HG03432 (cell line): Measurements from ENCODE around the gene THOP1.
A peak's percentile ranks its signal among the peaks of the same experiment; 100 is the strongest.
"Not testable (repeated sequence)": the region's sequence is repeated elsewhere in the genome, so short reads cannot be mapped to it uniquely, and the experiment has no call there.

Experiments
- ATAC-seq: cut with Tn5 transposase; IDR thresholded peaks from one replicate; pipeline ENCODE4 v1.9.1; 2021; ENCODE audit warnings: mild to moderate bottlenecking, moderate library complexity; ENCODE audit not compliant: unreplicated experiment

The THOP1 gene

DNA sequence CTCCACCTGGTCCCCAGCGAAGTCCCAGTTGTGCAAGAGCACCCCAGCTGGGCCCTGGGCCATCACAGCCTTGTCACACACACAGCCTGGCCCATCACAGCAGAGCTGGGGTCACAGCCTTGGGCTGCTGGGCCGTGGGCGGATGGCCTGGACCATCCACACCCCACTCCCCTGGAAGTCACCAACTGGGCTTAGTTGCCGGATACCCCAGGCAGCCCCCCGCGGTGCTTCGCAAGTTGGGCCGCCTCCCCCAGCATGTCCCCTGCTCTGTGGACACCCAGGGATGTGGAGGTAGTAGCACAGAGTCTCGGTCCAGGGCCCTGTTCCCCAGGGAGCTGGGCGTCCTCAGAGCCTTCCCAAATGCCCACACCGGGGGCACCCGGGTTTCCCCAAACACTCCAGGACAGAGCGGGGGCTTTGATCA is 29.9 kb downstream of the THOP1 start:
- ATAC-seq, result no peak

- no peak for ATAC-seq
Observed at GRCh38 chr19:2815923-2816322, 30.6 kb downstream of the THOP1 start.

DNA sequence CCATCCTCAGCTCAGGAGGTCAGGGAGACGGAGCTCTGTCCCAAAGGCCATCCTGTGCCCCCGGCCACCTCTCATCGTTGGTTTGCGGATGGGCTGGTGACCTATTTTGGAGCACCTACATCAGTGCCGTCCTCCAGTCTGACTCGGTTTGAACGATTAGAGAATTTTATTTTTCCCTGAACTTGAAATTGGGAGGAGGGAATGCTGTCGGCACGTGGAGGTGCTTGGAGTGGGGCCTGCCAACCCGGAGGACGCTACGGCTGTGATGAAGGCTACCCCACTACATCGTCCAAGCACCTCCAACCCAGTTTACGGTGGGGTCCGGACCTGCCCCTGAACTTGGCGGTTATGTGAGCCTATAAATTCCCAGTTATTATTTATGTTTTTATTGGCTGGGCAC is 31.3 kb downstream of the THOP1 start:
- no peak for ATAC-seq

DNA sequence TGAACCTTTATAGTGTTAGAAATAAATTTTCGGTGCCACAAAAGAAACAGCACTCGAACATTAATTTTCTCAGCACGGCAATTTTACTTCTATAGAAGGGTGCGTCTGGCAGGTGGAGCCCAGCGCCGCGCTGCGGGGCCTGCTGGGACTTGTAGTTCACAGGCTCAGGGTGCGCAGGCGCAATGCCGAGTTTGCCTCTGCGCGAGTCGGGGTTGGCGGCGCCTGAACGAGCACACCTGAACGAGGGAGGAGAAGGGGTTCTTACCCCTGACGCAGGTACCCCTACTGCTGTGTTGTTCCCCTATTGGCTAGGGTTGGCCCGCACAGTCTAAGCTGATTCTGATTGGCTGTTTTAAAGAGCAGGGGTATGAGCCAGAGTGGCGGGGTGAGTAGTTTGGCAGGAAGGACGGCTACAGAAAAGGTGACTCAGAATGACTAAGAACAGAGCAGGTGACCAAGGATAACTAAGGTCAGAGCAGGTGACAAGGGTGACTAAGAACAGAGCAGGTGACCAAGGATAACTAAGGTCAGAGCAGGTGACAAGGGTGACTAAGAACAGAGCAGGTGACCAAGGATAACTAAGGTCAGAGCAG is 32.0 kb downstream of the THOP1 start:
- ATAC-seq, result not testable (repeated sequence)

DNA sequence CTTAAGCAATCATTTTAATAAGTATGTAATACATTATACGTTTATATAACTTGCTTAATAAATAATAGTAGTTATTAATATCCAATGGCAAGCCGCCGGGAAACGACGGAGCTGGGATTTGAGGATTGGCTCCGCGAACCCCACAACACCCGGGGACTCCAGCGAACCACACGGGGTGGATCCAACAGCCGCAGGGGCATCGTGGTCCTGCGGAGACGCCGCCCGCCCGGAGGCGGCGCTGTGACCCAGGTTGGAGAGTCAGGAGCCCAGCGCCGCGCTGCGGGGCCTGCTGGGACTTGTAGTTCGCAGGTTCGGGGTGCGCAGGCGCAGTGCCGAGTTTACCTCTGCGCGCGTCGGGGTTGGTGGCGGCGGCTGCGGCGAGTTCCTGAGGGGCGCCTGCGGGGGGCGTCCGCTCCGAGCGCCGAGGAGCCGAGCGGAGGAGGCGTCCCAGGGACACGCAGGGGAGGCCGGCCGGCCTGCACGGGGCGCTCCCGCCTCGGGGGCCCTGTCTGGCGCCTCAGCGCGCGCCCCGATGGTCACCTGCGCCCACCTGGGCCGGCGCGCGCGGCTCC is 34.3 kb downstream of the THOP1 start, which contains the start of gene ZNF554:
Gene ZNF554 (plus strand): TSS at position 329 of the 572 bp plus-strand sequence. CDS start 204 bp downstream, at position 533.
- peak; percentile 88 for ATAC-seq

DNA sequence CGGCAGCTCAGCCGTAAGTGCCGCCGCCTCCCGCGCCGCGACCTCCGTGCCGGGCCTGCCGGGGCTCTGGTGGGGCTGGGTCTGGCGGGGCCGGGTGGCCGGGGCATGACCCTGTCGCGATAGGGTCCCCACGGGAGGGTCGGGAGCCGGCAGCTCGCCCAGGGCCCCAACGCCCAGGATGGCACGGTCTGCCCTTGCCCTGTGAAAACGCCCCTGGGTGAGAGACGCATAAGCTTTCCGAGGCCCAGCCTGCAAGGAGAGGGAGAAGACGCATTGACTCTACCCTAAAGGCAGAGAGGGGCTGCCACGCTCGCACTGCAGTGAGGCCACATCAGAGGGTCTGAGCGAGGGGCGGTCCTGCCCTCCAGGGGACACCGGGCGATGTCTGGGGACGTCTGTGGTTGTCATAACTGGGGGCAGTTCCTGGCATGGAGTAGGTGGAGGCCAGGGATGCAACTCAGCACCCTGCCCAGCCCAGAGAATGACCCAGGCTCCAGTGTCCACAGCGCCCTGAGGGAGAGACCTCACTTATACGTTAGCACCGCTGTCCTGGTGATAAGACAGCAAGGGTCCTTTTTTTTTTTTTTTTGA is 34.9 kb downstream of the THOP1 start:
- ATAC-seq, result peak; percentile 27

- no peak for ATAC-seq
Observed at GRCh38 chr19:2822846-2823245, 37.5 kb downstream of the THOP1 start.

GRCh38 chr19:2823646-2824045 is 38.3 kb downstream of the THOP1 start:
- ATAC-seq, result no peak

DNA sequence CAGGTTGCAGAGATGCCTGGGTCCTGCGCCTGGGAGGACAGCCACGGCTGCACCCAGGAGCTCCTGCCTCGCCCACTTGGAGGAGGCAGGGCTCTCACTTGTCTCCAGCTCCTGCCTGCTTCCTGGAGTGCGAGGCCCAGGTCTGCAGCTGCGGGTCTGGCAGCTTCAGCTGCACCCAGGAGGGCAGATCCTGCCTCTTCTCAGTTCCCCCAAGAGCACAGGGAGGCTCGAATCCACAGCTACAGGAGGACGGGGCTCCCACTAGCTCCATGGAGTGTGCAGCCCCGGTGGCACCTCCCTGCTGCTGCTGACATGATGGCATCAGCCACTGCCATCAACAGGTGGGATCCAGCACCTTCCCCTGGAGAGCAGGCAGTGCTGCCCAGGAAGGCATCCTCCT is 38.8 kb downstream of the THOP1 start:
- no peak for ATAC-seq

GRCh38 chr19:2827022-2827421 is 41.7 kb downstream of the THOP1 start:
- no peak for ATAC-seq

DNA sequence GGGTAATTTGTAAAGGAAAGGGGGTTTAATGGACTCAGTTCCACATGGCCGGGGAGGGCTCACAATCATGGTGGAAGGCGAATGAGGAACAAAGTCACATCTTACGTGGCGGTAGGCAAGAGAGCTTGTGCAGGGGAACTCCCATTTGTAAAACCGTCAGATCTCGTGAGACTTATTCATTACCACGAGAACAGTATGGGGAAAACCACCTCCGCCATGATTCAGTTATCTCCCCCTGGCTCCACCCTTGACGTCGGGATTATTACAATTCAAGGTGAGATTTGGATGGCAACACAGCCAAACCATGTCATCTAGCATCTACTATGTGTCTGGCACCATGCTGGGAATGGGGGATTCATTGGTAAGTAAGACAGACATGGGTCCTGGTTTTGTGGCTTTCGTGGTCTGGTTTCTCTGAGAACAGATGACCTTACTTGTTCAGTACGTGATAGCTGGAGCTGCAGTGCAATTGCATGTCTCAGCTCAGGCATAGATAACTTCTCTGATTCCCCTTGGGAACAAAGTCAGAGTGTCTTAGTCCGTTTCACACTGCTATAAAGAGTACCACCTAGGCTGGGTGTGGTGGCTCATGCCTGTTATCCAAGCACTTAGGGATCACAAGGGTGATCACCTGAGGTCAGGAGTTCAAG is 42.7 kb downstream of the THOP1 start:
- ATAC-seq, result no peak

- ATAC-seq, result no peak
Observed at GRCh38 chr19:2834294-2834871, 49.1 kb downstream of the THOP1 start.

GRCh38 chr19:2837430-2837829 is 52.1 kb downstream of the THOP1 start:
- ATAC-seq, result no peak

- peak; percentile 93 for ATAC-seq
Observed at GRCh38 chr19:2840794-2841791, 55.8 kb downstream of the THOP1 start, which contains the start of gene ZNF555. Gene ZNF555, plus strand, starts transcription at chr19:2841475. Its CDS starts 98 bp downstream, at chr19:2841573.

DNA sequence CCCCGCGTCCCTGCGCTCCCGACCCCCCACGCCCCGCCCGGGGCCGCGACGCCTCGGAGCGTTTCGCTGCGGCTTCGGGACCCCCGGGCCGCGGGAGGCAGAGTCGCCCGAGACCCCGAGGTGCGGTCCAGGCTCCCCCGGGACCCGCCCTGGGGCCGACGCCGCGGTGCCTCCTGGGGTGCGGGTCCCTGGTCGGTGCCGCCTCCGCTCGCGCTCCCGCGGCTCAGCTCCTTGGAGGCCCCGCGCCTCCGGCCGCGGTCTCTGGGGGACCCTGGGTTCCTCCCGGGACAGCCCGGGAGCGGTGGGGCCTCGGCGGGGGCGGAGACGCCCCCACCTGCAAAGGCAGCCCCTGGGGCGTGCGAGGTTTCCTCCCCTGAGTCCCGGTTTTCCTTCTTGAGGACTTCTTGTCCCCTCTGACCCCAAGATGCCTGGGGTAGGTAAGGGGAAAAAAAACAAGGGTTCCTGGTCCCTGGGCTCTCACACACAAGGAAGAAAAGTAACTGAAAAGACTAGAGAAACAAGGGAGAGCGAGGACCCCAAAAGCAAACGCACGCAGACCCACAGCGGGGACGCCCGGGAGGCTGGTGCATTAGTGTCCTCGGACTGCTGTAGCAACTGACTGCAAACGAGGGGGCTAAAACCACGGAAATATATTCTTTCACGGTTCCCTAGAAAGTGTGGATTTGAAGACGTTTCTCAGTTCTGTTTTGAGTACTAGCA is 56.7 kb downstream of the THOP1 start:
- ATAC-seq, result no peak

DNA sequence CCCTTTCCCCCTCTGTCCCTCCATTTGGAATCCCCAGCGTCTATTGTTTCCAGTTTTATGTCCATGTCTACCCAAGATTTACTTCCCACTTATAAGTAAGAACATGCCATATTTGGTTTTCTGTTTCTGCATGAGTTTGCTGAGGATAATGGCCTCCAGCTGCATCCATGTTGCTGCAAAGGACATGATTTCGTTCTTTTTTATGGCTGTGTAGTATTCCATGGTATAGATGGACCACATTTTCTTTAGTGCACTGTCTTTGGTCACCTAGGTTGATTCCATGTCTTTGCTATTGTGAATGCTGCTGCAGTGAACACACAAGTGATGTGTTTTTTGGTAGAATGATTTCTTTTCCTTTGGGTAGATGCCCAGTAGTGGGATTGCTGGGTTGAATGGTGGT is 59.8 kb downstream of the THOP1 start:
- ATAC-seq, result no peak

- ATAC-seq, result no peak
Observed at GRCh38 chr19:2846180-2846894, 61.0 kb downstream of the THOP1 start.

DNA sequence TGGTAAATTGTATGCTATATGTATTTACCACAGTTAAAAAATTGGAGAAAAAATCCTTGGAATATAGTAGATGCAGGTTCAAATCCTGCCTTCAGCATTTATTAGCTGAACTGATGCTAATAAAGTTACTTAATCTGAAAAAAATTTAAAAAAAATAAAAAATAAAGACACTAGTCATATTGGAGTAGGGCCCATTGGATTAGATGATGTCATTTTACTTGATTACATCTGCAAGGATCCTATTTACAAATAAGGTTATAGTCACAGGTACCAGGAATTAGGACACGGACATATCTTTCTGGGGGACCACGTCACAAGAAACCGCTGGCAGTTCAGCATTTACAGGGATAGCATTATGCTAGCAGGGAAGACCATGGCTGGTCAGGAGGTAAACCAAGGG is 62.2 kb downstream of the THOP1 start:
- no peak for ATAC-seq

- ATAC-seq, result no peak
Observed at GRCh38 chr19:2848616-2849015, 63.3 kb downstream of the THOP1 start.
